Nephron (organoid): ENCODE data around the gene INO80C.
A peak's percentile ranks its signal among the peaks of the same experiment; 100 is the strongest.

Experiments
- H3K27ac Mint-ChIP-seq, 3 experiments: 2 replicates each; pipeline ENCODE4 v1.8.0; 2020; ENCODE audit warnings: mixed read lengths in 3 of 3, mild to moderate bottlenecking in 2 of 3, moderate library complexity in 1 of 3
- H3K27me3 Mint-ChIP-seq: 2 replicates; pipeline ENCODE4 v1.8.0; 2021; ENCODE audit warnings: low read depth, mild to moderate bottlenecking, moderate library complexity, mixed read lengths
- H3K36me3 Mint-ChIP-seq: 2 replicates; pipeline ENCODE4 v1.8.0; 2020; ENCODE audit warnings: low read depth, mixed read lengths
- H3K4me1 Mint-ChIP-seq: 2 replicates; pipeline ENCODE4 v1.8.0; 2020; ENCODE audit warnings: mixed read lengths
- H3K4me3 Mint-ChIP-seq, 3 experiments: 2 replicates each; pipeline ENCODE4 v1.8.0; 2020; ENCODE audit warnings: mild to moderate bottlenecking in 3 of 3, mixed read lengths in 3 of 3, moderate library complexity in 2 of 3
- H3K9me3 Mint-ChIP-seq: 2 replicates; pipeline ENCODE4 v1.8.0; 2020; ENCODE audit warnings: mixed read lengths
- TF ChIP-seq, protein P1 (sequence below), 3 experiments: fragments of 200-600 bp; sonication (generic); IDR thresholded peaks; one replicate each; pipeline ENCODE4 v1.5.0; 2021; ENCODE audit warnings: antibody characterized with exemption in 3 of 3; ENCODE audit not compliant: unreplicated experiment in 3 of 3

The INO80C gene

DNA sequence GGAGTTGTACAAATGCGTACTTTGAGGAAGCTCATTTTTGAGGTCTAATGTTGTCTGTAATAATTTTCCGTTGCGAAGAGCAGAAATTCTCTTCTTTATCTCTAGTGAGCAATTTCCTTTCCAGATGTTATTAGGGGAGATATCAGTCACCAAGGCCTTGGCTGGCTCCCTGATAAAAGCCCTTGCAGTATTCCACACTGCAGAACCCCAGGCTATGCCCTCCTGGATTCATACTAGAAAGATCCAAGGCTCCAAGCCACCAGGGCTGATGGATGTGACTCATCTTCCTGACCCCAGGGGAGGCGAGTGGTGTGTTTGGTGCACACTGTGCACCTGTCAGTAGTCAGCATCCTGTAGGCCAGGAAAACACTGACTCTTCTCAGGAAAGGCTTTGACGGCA lies 34.7 kb downstream of the INO80C start:
- Mint-ChIP-seq H3K4me3 (no peak overlapping the region), H3K9me3 (no peaks in the 10 kb centered on the region), H3K4me1 (peaks cover 3% of the 10 kb centered on the region), H3K36me3 (peaks cover 7% of the 10 kb centered on the region), H3K27me3 (peaks cover 5% of the 10 kb centered on the region), H3K27ac (no peak overlapping the region)
- TF ChIP-seq, protein P1, sequence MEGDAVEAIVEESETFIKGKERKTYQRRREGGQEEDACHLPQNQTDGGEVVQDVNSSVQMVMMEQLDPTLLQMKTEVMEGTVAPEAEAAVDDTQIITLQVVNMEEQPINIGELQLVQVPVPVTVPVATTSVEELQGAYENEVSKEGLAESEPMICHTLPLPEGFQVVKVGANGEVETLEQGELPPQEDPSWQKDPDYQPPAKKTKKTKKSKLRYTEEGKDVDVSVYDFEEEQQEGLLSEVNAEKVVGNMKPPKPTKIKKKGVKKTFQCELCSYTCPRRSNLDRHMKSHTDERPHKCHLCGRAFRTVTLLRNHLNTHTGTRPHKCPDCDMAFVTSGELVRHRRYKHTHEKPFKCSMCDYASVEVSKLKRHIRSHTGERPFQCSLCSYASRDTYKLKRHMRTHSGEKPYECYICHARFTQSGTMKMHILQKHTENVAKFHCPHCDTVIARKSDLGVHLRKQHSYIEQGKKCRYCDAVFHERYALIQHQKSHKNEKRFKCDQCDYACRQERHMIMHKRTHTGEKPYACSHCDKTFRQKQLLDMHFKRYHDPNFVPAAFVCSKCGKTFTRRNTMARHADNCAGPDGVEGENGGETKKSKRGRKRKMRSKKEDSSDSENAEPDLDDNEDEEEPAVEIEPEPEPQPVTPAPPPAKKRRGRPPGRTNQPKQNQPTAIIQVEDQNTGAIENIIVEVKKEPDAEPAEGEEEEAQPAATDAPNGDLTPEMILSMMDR (IDR thresholded peaks at IDR 0.05; ENCODE audit: unreplicated experiment in 3 of 3), result no peak

DNA sequence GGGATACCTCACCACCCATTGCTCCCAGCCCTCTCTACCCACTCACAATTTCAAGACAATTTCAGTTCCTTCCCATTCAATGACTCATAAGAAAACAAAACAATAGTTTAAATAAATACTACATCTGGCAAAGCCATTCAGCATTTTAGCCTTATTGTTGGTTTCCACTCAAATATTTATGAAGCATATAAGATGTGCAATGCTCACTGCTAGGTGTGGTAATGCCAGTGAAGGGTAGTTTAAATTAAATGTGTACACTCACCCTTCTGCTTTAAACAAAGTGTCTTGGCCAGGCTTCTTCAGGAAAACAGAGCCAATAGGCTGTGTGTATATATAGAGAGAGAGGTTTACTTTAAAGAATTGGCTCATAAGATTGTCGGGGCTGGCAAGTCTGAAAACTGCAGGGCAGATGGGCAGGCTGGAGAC lies 37.0 kb downstream of the INO80C start:
- H3K27ac Mint-ChIP-seq, result no peak overlapping the region
- H3K36me3 Mint-ChIP-seq, result peaks cover under 1% of the 10 kb centered on the region
- TF ChIP-seq, protein P1 (IDR thresholded peaks at IDR 0.05; ENCODE audit: unreplicated experiment in 3 of 3), result no peak
- H3K4me1 Mint-ChIP-seq, result peaks cover 5% of the 10 kb centered on the region
- H3K9me3 Mint-ChIP-seq, result no peaks in the 10 kb centered on the region
- peaks cover 5% of the 10 kb centered on the region for H3K27me3 Mint-ChIP-seq
- no peak overlapping the region for H3K4me3 Mint-ChIP-seq

DNA sequence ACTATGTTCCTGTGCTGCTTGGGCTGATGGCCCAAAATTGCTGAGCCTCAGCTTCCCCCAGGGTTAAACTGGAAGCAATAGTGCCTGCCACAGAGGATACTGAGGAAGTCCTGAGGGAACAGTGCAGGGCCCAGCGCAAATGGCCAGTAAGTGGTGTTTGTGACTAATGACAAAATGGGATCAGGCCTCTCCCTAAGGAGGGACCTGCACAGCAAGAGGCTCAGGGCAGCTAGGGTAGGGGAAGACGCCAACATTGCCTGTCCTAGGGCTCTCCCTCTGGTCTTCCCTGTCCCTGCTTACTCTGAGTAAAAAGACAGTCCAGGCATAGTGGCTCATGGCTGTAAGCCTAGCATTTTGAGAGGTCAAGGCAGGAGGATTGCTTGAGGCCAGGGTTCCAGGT lies 37.8 kb downstream of the INO80C start:
- H3K4me1 Mint-ChIP-seq, result peaks cover 5% of the 10 kb centered on the region

DNA sequence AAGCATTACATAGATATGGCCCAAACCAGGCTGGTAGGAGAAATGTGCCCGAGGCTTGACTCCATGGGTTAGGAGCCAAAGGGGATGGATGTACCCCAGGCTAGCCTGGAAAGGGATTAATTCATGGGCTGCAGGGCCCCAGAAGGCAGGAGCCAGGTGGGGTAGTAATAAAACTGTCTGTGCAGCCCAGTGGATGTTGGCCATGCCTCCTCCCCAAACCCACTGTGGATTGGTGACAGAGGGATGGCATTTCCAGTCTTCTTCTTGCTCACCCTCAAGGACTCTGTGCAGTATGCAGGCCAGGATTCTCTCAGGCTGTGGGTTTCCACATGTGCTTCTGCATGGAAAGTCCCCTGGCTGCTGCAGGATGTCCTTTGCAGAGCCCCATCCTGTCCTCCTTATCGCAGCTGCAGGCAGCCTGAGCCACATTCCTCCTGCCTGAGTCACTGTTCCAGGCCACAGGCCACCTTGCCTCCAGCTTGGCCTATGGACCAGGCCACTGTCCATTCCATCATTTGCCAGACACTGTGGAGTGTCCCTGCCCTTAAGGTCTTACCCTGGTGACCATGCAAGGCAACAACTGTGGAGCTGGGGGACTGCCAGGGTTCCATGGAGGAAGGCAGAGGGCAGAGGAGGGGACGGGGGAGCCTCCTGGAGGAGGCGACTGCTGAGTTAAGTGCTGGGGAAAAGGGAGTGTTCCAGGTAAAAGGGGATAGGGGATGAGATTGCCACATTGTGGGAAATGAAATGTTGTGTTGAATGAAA lies 38.9 kb downstream of the INO80C start:
- Mint-ChIP-seq H3K4me1 (peaks cover 5% of the 10 kb centered on the region), H3K27ac (peak overlapping the region in 1 of 3 experiments; percentile 57), H3K9me3 (no peaks in the 10 kb centered on the region), H3K36me3 (no peaks in the 10 kb centered on the region), H3K4me3 (no peak overlapping the region), H3K27me3 (peaks cover 5% of the 10 kb centered on the region)
- TF ChIP-seq, protein P1 (IDR thresholded peaks at IDR 0.05; ENCODE audit: unreplicated experiment in 3 of 3), result no peak

More for the DNA sequence above, 37.8 kb downstream of the INO80C start:
- peaks cover 5% of the 10 kb centered on the region for H3K27me3 Mint-ChIP-seq
- H3K27ac Mint-ChIP-seq, result no peak overlapping the region
- no peaks in the 10 kb centered on the region for H3K36me3 Mint-ChIP-seq
- no peak overlapping the region for H3K4me3 Mint-ChIP-seq
- TF ChIP-seq, protein P1 (IDR thresholded peaks at IDR 0.05; ENCODE audit: unreplicated experiment in 3 of 3), result no peak
- H3K9me3 Mint-ChIP-seq, result no peaks in the 10 kb centered on the region

DNA sequence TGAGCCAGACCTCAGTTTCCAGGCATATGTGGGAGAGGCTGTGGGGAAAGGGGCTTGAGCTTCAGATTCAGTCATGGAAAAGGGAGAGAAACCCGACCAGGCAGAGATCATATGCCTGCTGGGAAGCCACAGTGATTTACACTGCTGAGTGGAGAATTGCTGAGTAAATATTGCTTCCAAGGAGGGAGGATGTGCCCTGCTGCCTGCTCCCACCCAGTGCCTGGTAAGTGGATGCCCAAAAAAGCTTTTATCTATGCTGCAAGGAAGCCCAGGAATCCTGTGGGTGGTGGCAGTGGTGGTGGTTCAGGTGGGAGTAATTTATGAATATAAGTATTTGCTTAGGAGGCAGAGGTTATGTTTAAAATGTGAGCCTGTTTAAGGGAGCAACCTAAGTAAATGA lies 39.5 kb downstream of the INO80C start:
- peaks cover 5% of the 10 kb centered on the region for H3K27me3 Mint-ChIP-seq
- TF ChIP-seq, protein P1 (IDR thresholded peaks at IDR 0.05; ENCODE audit: unreplicated experiment in 3 of 3), result no peak
- no peaks in the 10 kb centered on the region for H3K9me3 Mint-ChIP-seq
- peak overlapping the region in 1 of 3 experiments; percentile 25 for H3K27ac Mint-ChIP-seq
- H3K4me3 Mint-ChIP-seq, result no peak overlapping the region
- H3K36me3 Mint-ChIP-seq, result no peaks in the 10 kb centered on the region
- H3K4me1 Mint-ChIP-seq, result peaks cover 5% of the 10 kb centered on the region
